NCI-H1694 (cell line): ENCODE measurements around the gene PAPOLB.

Experiments
- DNase-seq: peaks from one replicate; lab custom pipeline; 2025; lab: John Stamatoyannopoulos, UW

PAPOLB gene

GRCh38 chr7:4824120-4824775 lies 37.6 kb downstream of the PAPOLB start:
- no peak for DNase-seq

GRCh38 chr7:4823441-4824119 lies 38.2 kb downstream of the PAPOLB start:
- DNase-seq: no peak

GRCh38 chr7:4822677-4823076 lies 39.2 kb downstream of the PAPOLB start:
- no peak for DNase-seq

GRCh38 chr7:4820967-4821471 lies 40.8 kb downstream of the PAPOLB start:
- DNase-seq: no peak

GRCh38 chr7:4820405-4820966 lies 41.3 kb downstream of the PAPOLB start:
- DNase-seq: no peak

GRCh38 chr7:4819560-4820404 lies 42.0 kb downstream of the PAPOLB start:
- no peak for DNase-seq

GRCh38 chr7:4818000-4818794 lies 43.6 kb downstream of the PAPOLB start:
- DNase-seq: no peak

- DNase-seq: no peak
Measured at GRCh38 chr7:4817178-4817901, 44.5 kb downstream of the PAPOLB start.

- no peak for DNase-seq
Measured at GRCh38 chr7:4816419-4817080, 45.3 kb downstream of the PAPOLB start.

- no peak for DNase-seq
Measured at GRCh38 chr7:4815609-4816418, 46.0 kb downstream of the PAPOLB start.

- no peak for DNase-seq
Measured at GRCh38 chr7:4815121-4815520, 46.7 kb downstream of the PAPOLB start.

- DNase-seq: no peak
Measured at GRCh38 chr7:4814433-4814832, 47.4 kb downstream of the PAPOLB start.

- DNase-seq: no peak
Measured at GRCh38 chr7:4809666-4810065, 52.2 kb downstream of the PAPOLB start.

- no peak for DNase-seq
Measured at GRCh38 chr7:4809091-4809591, 52.7 kb downstream of the PAPOLB start.

- no peak for DNase-seq
Measured at GRCh38 chr7:4808565-4808964, 53.3 kb downstream of the PAPOLB start.

GRCh38 chr7:4808026-4808425 lies 53.8 kb downstream of the PAPOLB start:
- DNase-seq: no peak
